Keratinocyte (primary cell): ENCODE results near the gene SIGLEC14.

ENCODE experiments used
- EZH2 ChIP-seq: IDR thresholded peaks from one replicate; pipeline ENCODE4 v1.6.1; 2012; ENCODE audit warnings: inconsistent platforms, mild to moderate bottlenecking, low read length, moderate library complexity
- TF ChIP-seq, protein P1 (sequence below), 3 experiments: IDR thresholded peaks in 1 of 3; conservative IDR thresholded peaks in 1 of 3; optimal IDR thresholded peaks in 1 of 3; 2 replicates in 2 of 3; 3 replicates in 1 of 3; pipeline versions ENCODE3 to v1.5.1; 2011; ENCODE audit warnings: low read length in 3 of 3, mild to moderate bottlenecking in 3 of 3, moderate library complexity in 2 of 3, control low read depth in 1 of 3, inconsistent platforms in 1 of 3; ENCODE audit not compliant: insufficient read depth in 2 of 3; ENCODE audit errors: extremely low read depth in 1 of 3

DNA sequence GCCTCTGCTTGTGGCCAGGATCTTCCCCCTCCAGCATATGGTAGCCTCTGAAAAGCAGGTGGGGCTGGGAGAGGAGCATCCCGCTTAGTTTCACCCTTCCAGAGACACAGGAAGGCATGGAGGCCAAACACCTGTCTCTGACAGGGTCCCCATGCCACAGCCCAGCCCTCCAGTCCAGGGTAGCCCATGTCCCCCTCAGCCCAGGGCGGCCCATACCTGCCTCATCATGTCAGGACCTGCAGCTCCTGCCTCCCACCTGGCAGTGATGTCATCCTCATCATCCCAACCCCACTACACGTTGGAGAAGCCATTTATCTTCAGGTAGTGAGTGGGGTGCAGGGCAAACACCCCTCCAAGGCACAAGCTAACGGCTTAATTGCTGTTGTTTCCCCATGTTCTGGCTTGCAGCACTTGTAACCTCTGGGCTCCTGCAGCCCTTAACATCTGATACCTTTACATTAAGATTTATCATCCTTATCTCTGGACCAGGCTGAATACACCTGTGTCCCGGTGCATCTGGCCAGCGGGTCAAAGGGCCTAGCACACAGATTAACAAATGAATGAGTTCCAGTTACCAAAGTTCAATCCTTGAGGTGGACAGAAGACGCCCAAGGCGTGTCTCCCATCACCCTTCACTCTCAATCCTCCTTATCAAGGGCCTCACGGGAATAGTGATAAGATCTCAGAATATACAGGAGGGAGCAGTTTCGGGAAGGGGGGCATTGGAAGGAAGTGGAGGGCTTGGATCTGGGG is 53.3 kb downstream of the SIGLEC14 start:
- TF ChIP-seq, protein P1, sequence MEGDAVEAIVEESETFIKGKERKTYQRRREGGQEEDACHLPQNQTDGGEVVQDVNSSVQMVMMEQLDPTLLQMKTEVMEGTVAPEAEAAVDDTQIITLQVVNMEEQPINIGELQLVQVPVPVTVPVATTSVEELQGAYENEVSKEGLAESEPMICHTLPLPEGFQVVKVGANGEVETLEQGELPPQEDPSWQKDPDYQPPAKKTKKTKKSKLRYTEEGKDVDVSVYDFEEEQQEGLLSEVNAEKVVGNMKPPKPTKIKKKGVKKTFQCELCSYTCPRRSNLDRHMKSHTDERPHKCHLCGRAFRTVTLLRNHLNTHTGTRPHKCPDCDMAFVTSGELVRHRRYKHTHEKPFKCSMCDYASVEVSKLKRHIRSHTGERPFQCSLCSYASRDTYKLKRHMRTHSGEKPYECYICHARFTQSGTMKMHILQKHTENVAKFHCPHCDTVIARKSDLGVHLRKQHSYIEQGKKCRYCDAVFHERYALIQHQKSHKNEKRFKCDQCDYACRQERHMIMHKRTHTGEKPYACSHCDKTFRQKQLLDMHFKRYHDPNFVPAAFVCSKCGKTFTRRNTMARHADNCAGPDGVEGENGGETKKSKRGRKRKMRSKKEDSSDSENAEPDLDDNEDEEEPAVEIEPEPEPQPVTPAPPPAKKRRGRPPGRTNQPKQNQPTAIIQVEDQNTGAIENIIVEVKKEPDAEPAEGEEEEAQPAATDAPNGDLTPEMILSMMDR (optimal IDR thresholded peaks at IDR 0.05 in 1 of 3, IDR thresholded peaks at IDR 0.05 in 1 of 3, conservative IDR thresholded peaks at IDR 0.05 in 1 of 3; ENCODE audit: extremely low read depth in 1 of 3, insufficient read depth in 2 of 3, low read length in 3 of 3) = no peak
- no peak for TF ChIP-seq EZH2
